Measurements from ENCODE around the gene NAV2.

GRCh38 chr11:20000022-20000350 is 287.3 kb downstream of the NAV2 start:
- TF ChIP-seq, protein P1, sequence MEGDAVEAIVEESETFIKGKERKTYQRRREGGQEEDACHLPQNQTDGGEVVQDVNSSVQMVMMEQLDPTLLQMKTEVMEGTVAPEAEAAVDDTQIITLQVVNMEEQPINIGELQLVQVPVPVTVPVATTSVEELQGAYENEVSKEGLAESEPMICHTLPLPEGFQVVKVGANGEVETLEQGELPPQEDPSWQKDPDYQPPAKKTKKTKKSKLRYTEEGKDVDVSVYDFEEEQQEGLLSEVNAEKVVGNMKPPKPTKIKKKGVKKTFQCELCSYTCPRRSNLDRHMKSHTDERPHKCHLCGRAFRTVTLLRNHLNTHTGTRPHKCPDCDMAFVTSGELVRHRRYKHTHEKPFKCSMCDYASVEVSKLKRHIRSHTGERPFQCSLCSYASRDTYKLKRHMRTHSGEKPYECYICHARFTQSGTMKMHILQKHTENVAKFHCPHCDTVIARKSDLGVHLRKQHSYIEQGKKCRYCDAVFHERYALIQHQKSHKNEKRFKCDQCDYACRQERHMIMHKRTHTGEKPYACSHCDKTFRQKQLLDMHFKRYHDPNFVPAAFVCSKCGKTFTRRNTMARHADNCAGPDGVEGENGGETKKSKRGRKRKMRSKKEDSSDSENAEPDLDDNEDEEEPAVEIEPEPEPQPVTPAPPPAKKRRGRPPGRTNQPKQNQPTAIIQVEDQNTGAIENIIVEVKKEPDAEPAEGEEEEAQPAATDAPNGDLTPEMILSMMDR (IDR thresholded peaks at IDR 0.05; ENCODE audit: low read depth, low read length), result no peak
- no peak for TF ChIP-seq POLR2A (IDR thresholded peaks at IDR 0.05; ENCODE audit: extremely low read depth, insufficient read length)
- TF ChIP-seq, protein P2, sequence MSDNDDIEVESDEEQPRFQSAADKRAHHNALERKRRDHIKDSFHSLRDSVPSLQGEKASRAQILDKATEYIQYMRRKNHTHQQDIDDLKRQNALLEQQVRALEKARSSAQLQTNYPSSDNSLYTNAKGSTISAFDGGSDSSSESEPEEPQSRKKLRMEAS (IDR thresholded peaks at IDR 0.05; ENCODE audit: low read depth, low read length), result no peak
- TF ChIP-seq MYC (IDR thresholded peaks at IDR 0.05; ENCODE audit: low read depth, low read length), result no peak

All from NB4 (cell line).